CD8-positive, alpha-beta memory T cell (primary cell): Measurements from ENCODE around the gene CCNQ. TPM values are rescaled to one million over a fixed set of nuclear protein-coding genes. Genes with fewer than 3 reads are reported as not detected.

ENCODE experiments used
- CTCF ChIA-PET: fragments of 350-600 bp; sonication (Branson Sonifier 250); formaldehyde crosslinking; loops from one replicate; lab custom pipeline; 2021; ENCODE audit warnings: antibody characterized with exemption; lab: Charles Lee
- POLR2A ChIA-PET: fragments of 350-600 bp; sonication (Branson Sonifier 250); formaldehyde crosslinking; loops from one replicate; lab custom pipeline; 2021; ENCODE audit warnings: antibody characterized with exemption; lab: Charles Lee
- DNase-seq, 5 donors: peaks; one replicate each; pipeline versions ENCODE4 v3.0.0 to v3.0.0-alpha.2; 2020 to 2022; ENCODE audit warnings: mixed read lengths in 1 of 5
- H3K27ac ChIP-seq: one replicate; pipeline ENCODE4 v1.7.0; 2013; ENCODE audit warnings: low read depth, mild to moderate bottlenecking, low read length, moderate library complexity
- H3K27me3 ChIP-seq: 2 replicates; pipeline ENCODE4 v1.7.0; 2013; ENCODE audit warnings: low read length, mild to moderate bottlenecking; ENCODE audit not compliant: insufficient read depth, poor library complexity, severe bottlenecking
- H3K36me3 ChIP-seq: 2 replicates; pipeline ENCODE4 v1.7.0; 2013; ENCODE audit warnings: mild to moderate bottlenecking, low read length, moderate library complexity; ENCODE audit not compliant: insufficient read depth
- H3K4me1 ChIP-seq: 2 replicates; pipeline ENCODE4 v1.7.0; 2013; ENCODE audit warnings: mild to moderate bottlenecking, low read length, moderate library complexity; ENCODE audit not compliant: insufficient read depth
- H3K4me3 ChIP-seq: 2 replicates; pipeline ENCODE4 v1.7.0; 2013; ENCODE audit warnings: mild to moderate bottlenecking, low read length
- H3K9me3 ChIP-seq: 2 replicates; pipeline ENCODE4 v1.7.0; 2013; ENCODE audit warnings: mild to moderate bottlenecking, low read length
- H3K27ac Mint-ChIP-seq, 8 donors: one replicate each; pipeline ENCODE4 v1.8.0; 2020 to 2021; ENCODE audit warnings: mixed read lengths in 8 of 8, mild to moderate bottlenecking in 6 of 8, inconsistent platforms in 3 of 8, moderate library complexity in 3 of 8
- H3K27me3 Mint-ChIP-seq, 2 donors: one replicate each; pipeline ENCODE4 v1.8.0; 2020 to 2021; ENCODE audit warnings: mixed read lengths in 2 of 2, mild to moderate bottlenecking in 1 of 2, moderate library complexity in 1 of 2
- H3K36me3 Mint-ChIP-seq, 3 donors: one replicate each; pipeline ENCODE4 v1.8.0; 2020 to 2021; ENCODE audit warnings: mixed read lengths in 3 of 3, inconsistent platforms in 1 of 3, mild to moderate bottlenecking in 1 of 3
- H3K4me1 Mint-ChIP-seq, 3 donors: one replicate each; pipeline ENCODE4 v1.8.0; 2020 to 2021; ENCODE audit warnings: mixed read lengths in 3 of 3, inconsistent platforms in 1 of 3, mild to moderate bottlenecking in 1 of 3
- H3K4me3 Mint-ChIP-seq, 7 donors: one replicate each; pipeline ENCODE4 v1.8.0; 2020 to 2021; ENCODE audit warnings: mixed read lengths in 7 of 7, mild to moderate bottlenecking in 6 of 7, moderate library complexity in 4 of 7, inconsistent platforms in 2 of 7
- H3K9me3 Mint-ChIP-seq, 5 donors: one replicate each; pipeline ENCODE4 v1.8.0; 2020 to 2022; ENCODE audit warnings: mixed read lengths in 5 of 5, mild to moderate bottlenecking in 3 of 5, moderate library complexity in 2 of 5, inconsistent platforms in 1 of 5
- polyA plus RNA-seq: library from polyadenylated mRNA; unstranded; fragments of 300-500 nt; fragmentation: Illumina TruSeq; gene quantifications from one replicate; pipeline ENCODE4 v1.2.3, GENCODE V29; 2021
- total RNA-seq, 2 experiments: library from RNA; stranded (reverse); gene quantifications; one replicate each; pipeline ENCODE4 v1.2.3, GENCODE V29; 2021

Gene CCNQ
- total and polyA plus RNA-seq, 3 experiments from 2014 or later: 36.2 to 38.3 (median 36.9) TPM

DNA sequence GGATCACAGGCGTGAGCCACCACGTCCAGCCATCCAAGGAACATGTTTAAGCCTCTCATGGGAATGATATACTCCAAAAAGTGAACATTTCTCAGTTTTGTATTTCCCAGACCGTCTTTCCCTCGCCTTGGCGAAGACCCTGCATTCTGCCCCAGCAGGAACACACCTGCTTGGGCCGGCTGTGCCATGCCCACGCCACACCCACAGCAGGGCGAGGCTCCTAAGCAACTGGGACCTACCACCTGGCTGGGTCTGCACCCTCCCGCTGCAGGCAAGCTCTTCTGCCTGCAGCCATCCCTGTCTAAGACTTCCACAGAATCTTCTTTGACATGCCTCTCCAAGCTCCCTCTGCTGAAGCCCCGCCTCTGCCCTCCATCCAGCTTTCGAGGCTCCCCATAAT, 3.6 kb downstream of the CCNQ start:
- peak overlapping the region in 1 of 8 donors; percentile 84 for H3K27ac Mint-ChIP-seq
- no peak overlapping the region for H3K27ac ChIP-seq
- no peak overlapping the region for H3K4me3 ChIP-seq
- POLR2A ChIA-PET: no interaction called here
- no peaks in the 10 kb centered on the region for H3K9me3 Mint-ChIP-seq
- H3K4me3 Mint-ChIP-seq: no peak overlapping the region
- H3K4me1 ChIP-seq: peaks cover 20% of the 10 kb centered on the region
- no peaks in the 10 kb centered on the region for H3K9me3 ChIP-seq
- H3K27me3 ChIP-seq: no peaks in the 10 kb centered on the region
- peaks cover 26 to 37% (median 31%) of the 10 kb centered on the region in 3 donors for H3K4me1 Mint-ChIP-seq
- no peak for DNase-seq
- peaks cover 6% of the 10 kb centered on the region for H3K36me3 ChIP-seq
- CTCF ChIA-PET: interaction anchor here (1.4 kb wide), 1 partner anchor 125 kb away, joined by 3 read pairs; the partner anchor contains the start of gene HAUS7
- H3K27me3 Mint-ChIP-seq: peaks cover 0 to 6% of the 10 kb centered on the region in 2 donors
- H3K36me3 Mint-ChIP-seq: peaks cover 0 to 52% (median 2%) of the 10 kb centered on the region in 3 donors

DNA sequence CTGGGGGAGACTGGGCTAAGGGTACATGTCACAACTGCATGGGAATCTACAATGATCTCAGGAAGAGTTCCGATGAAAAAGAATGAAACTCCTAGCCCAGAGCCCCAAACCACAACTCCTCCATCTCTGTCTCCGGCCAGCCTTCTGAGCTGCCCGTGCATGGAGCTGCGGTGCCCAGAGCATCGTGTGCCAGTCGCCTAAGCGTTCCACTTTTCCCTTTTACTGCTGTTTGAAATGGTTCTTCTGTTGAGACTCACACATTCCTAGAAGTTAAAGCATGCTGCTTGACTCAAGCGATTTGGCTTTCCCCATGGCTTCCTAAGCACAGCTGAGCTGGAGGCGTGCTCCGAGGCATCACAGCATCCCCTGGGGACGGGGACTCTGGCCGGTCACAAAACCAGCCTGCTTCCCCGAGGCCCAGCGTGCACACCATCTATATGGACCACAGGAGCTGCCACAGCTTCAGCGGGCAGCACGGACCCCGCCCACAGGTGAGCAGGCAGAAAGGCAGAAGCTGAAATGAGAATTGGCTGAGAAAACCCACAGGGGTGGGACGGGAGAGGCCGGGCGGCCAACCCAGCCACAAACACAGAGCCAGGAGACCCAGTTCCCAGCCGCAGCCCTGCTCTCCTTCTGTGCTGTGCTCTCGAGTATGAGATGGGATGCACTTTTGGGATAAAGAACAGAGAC, 5.0 kb downstream of the CCNQ start:
- peaks cover 0 to 59% (median 2%) of the 10 kb centered on the region in 3 donors for H3K36me3 Mint-ChIP-seq
- ChIA-PET POLR2A (no interaction called here), CTCF (interaction anchor here (1.4 kb wide), 1 partner anchor 123 kb away, joined by 3 read pairs; the partner anchor contains the start of gene HAUS7)
- no peaks in the 10 kb centered on the region for H3K27me3 ChIP-seq
- H3K9me3 Mint-ChIP-seq: no peaks in the 10 kb centered on the region
- H3K36me3 ChIP-seq: peaks cover 6% of the 10 kb centered on the region
- peaks cover 19 to 29% (median 24%) of the 10 kb centered on the region in 3 donors for H3K4me1 Mint-ChIP-seq
- no peak overlapping the region for H3K4me3 ChIP-seq
- H3K4me3 Mint-ChIP-seq: no peak overlapping the region
- H3K4me1 ChIP-seq: peaks cover 12% of the 10 kb centered on the region
- H3K9me3 ChIP-seq: no peaks in the 10 kb centered on the region
- no peak overlapping the region for H3K27ac Mint-ChIP-seq
- no peak for DNase-seq
- H3K27ac ChIP-seq: no peak overlapping the region
- peaks cover 0 to 4% of the 10 kb centered on the region in 2 donors for H3K27me3 Mint-ChIP-seq

DNA sequence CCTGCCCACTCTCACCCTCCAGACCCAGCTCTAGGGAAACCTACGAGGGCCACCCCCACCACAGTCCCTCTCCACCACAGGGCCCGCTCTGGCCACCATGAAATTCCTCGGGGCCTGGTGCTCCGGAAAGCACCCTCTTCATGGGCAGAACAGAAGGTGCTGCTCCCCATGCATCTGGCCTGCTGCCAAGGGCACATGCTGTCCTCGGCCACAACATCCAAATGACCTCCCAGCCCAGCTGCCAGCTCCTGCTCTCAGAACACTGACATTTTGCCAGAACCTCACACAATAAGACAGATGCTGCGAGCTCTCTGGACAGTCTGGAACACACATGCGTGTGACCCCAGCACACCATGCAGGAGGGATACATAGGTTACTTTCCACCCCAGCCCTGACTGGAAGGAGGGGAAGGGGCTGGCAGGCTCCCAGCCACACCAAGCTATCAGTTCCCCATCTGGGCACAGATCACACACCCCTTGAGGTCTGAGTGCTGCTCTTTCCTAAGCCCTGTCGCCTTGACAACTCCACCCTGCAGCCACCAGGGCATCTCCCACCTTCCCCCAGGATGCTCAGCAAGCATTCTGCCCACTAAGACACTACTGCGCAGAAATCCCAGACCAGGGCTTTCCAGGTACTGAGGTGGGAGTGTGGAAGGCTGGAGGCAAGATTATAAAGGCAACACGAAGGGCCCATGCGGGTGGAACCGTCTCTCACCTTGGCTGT, 5.8 kb downstream of the CCNQ start:
- no peak overlapping the region for H3K4me3 Mint-ChIP-seq
- peaks cover 6% of the 10 kb centered on the region for H3K36me3 ChIP-seq
- no peaks in the 10 kb centered on the region for H3K9me3 Mint-ChIP-seq
- no peak for DNase-seq
- H3K27ac ChIP-seq: no peak overlapping the region
- H3K27me3 Mint-ChIP-seq: peaks cover 0 to 4% of the 10 kb centered on the region in 2 donors
- H3K4me3 ChIP-seq: no peak overlapping the region
- CTCF ChIA-PET: no interaction called here
- H3K27ac Mint-ChIP-seq: peak overlapping the region in 2 of 8 donors; percentile 14 to 40
- POLR2A ChIA-PET: no interaction called here
- no peaks in the 10 kb centered on the region for H3K9me3 ChIP-seq
- H3K27me3 ChIP-seq: no peaks in the 10 kb centered on the region
- peaks cover 17 to 25% (median 21%) of the 10 kb centered on the region in 3 donors for H3K4me1 Mint-ChIP-seq
- peaks cover 0 to 61% (median 2%) of the 10 kb centered on the region in 3 donors for H3K36me3 Mint-ChIP-seq
- peaks cover 12% of the 10 kb centered on the region for H3K4me1 ChIP-seq

DNA sequence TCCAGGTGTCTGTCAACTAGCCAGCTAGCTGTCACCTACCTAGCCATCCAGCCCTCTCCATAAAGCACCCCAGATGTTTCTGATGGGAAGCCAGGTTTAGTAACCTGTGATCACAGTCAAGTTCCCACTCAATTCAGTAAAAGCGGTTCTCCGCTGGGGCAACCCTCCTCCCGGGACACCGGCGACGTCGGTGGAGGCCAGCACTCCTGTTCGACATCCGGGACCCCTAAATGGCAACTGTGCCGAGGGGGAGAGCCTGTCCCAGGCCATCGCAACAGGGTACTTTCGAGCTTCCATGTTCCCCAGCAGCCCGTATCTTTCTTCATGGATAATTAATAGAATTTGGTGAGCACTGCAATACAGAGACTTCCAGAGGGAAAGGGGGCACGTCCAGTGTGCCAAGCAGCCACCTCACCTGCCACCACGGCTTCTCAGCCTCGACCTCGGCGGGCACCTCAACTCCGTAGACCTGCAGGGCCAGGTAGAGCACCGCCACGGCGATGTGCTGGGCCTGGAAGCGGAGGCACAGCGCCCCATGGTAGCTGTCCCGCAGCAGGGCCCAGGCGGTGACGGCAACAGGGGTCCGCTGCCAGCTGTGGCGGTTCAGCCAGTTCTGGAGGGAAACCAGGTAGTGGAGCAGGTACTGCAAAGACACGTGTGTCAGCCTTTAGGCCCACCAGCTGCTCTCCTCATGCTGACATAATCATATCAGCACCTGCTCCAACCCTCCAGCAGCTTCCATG, 6.7 kb downstream of the CCNQ start:
- H3K9me3 Mint-ChIP-seq: no peaks in the 10 kb centered on the region
- Histone ChIP-seq H3K36me3 (peaks cover 6% of the 10 kb centered on the region), H3K27ac (no peak overlapping the region), H3K4me1 (peaks cover 6% of the 10 kb centered on the region), H3K9me3 (no peaks in the 10 kb centered on the region), H3K27me3 (no peaks in the 10 kb centered on the region), H3K4me3 (no peak overlapping the region)
- DNase-seq: no peak
- peaks cover 0 to 69% (median 2%) of the 10 kb centered on the region in 3 donors for H3K36me3 Mint-ChIP-seq
- peak overlapping the region in 1 of 7 donors; percentile 30 for H3K4me3 Mint-ChIP-seq
- H3K27ac Mint-ChIP-seq: peak overlapping the region in 1 of 8 donors; percentile 66
- H3K4me1 Mint-ChIP-seq: peaks cover 8 to 16% (median 13%) of the 10 kb centered on the region in 3 donors
- ChIA-PET POLR2A (no interaction called here), CTCF (no interaction called here)
- H3K27me3 Mint-ChIP-seq: peaks cover 0 to 3% of the 10 kb centered on the region in 2 donors

DNA sequence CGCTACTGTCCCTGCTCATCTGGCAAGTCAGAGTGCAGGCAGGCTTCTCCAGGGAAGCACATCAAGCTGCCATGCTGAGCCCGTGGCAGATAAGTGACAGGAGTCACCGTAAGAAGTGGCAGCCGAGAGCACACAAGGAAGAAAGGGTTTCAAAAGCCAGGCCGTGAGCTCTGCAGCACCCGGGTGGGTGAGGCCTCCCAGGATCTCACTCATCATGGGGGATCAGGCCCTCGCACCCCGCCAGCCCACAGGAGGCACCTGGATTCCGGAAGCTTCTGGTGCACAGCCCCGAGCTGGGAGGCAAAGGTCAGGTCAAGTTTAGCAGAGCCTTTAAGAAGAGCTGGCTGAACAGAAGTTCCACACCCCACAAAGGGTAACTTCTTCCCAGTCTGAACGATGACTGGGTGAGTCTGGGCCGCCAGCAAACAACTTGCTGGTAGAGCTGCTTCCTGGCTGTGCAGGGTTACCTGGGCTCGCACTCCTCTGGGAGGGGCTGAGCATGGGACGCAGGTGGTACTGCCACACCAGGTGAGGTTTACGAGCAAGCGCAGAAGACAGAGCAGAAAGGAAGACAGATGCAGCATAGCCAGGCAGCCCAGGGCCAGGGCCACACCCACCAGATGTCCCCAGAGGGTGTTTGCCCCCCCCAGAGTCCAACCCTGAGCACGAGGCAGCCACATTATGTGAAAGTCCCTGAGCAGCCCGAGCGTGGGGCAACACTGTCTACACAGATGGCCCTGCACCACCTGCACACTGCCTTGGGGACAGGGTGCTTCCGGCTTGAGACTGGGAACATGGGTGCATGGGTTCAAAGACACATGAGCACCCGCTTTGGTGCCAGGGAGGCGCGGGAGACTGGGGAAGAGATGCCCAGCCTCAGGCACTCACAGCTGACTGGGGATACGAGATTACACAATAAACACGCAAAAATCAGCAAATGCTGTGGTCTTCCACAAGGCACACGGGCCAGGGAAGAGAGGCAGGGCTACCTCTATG, 7.7 kb downstream of the CCNQ start:
- Mint-ChIP-seq H3K27me3 (peaks cover 0 to 3% of the 10 kb centered on the region in 2 donors), H3K9me3 (no peaks in the 10 kb centered on the region), H3K36me3 (peaks cover 0 to 73% (median 4%) of the 10 kb centered on the region in 3 donors), H3K4me3 (peak overlapping the region in 1 of 7 donors; percentile 30), H3K4me1 (peaks cover 2 to 7% (median 5%) of the 10 kb centered on the region in 3 donors), H3K27ac (peak overlapping the region in 1 of 8 donors; percentile 66)
- Histone ChIP-seq H3K9me3 (no peaks in the 10 kb centered on the region), H3K27me3 (no peaks in the 10 kb centered on the region), H3K27ac (no peak overlapping the region), H3K36me3 (peaks cover 6% of the 10 kb centered on the region), H3K4me3 (no peak overlapping the region), H3K4me1 (no peaks in the 10 kb centered on the region)
- DNase-seq: no peak
- CTCF ChIA-PET: no interaction called here
- POLR2A ChIA-PET: no interaction called here

DNA sequence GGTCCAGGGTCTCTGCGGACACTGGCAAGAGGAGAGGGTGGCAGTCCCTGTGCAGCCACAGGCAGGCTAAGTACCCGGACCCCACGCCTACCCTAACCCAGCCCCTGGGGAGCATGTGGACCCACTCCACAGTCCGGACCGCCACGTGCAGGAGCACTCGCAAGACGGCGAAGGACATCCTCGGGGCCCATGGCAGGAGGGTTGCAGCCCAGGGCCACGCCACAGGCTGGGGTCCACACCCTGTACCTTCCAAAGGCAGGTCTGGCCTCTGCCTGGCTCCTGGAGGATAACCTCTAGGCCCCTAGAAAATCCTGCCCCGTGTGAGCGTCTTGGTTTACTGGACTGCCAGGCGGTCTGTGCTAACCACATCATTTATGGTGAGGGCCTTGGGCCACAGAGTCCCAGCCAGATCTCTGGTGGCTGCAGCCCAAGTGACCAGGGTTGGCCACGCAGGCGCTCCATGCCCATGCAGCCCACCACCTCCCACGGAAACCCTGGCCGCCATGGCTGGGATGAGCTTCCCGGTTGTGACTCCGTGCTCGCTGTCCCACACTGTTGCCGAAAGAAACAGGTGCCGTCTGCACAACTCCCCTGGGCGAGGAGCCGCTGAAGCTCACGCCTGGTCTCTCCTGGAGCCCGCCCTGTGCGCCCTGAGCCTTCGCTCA, 10.0 kb downstream of the CCNQ start:
- Mint-ChIP-seq H3K36me3 (peaks cover 0 to 59% (median 4%) of the 10 kb centered on the region in 3 donors), H3K27ac (no peak overlapping the region), H3K27me3 (peaks cover 0 to 5% of the 10 kb centered on the region in 2 donors), H3K4me3 (no peak overlapping the region), H3K9me3 (no peaks in the 10 kb centered on the region), H3K4me1 (peaks cover 0 to 2% (median under 1%) of the 10 kb centered on the region in 3 donors)
- POLR2A ChIA-PET: no interaction called here
- Histone ChIP-seq H3K27me3 (no peaks in the 10 kb centered on the region), H3K4me3 (no peak overlapping the region), H3K27ac (no peak overlapping the region), H3K4me1 (no peaks in the 10 kb centered on the region), H3K9me3 (no peaks in the 10 kb centered on the region), H3K36me3 (no peaks in the 10 kb centered on the region)
- CTCF ChIA-PET: no interaction called here
- DNase-seq: no peak
